SK-N-SH (cell line): ENCODE data around the gene WDR35.

Experiments used
- EZH2phosphoT487 ChIP-seq: fragments of 200-600 bp; sonication (generic); IDR thresholded peaks from 2 replicates; pipeline ENCODE4 v1.6.1; 2017; ENCODE audit warnings: low read depth, mixed run types, mild to moderate bottlenecking, antibody characterized with exemption, moderate library complexity, borderline replicate concordance
- FOXJ3 ChIP-seq: sonication (generic); formaldehyde crosslinking; IDR thresholded peaks from 2 replicates; pipeline ENCODE4 v1.5.1; 2020; ENCODE audit warnings: mild to moderate bottlenecking, missing genetic modification reagents
- FOXM1 ChIP-seq: IDR thresholded peaks from 2 replicates; pipeline ENCODE4 v1.4.0; 2012; ENCODE audit warnings: low read depth, mild to moderate bottlenecking
- GATA2 ChIP-seq: sonication (generic); formaldehyde crosslinking; IDR thresholded peaks from 2 replicates; pipeline ENCODE4 v1.5.0; 2020; ENCODE audit warnings: mild to moderate bottlenecking, missing genetic modification reagents
- SMC3 ChIP-seq: IDR thresholded peaks from 2 replicates; pipeline ENCODE4 v1.6.1; 2012; ENCODE audit warnings: low read depth, low read length, improper control_type of control experiment
- TCF12 ChIP-seq: IDR thresholded peaks from 2 replicates; pipeline ENCODE4 v1.4.0; 2012
- TF ChIP-seq, protein P1 (sequence below): fragments of 200-600 bp; sonication (generic); IDR thresholded peaks from 2 replicates; pipeline ENCODE4 v1.6.1; 2017; ENCODE audit warnings: antibody characterized with exemption, mild to moderate bottlenecking, moderate library complexity
- TF ChIP-seq, protein P2 (sequence below): fragments of 150-350 bp; IDR thresholded peaks from 2 replicates; pipeline ENCODE4 v1.6.1; 2016; ENCODE audit warnings: mild to moderate bottlenecking, low read depth, low read length
- TF ChIP-seq, protein P3 (sequence below): IDR thresholded peaks from 2 replicates; pipeline ENCODE4 v1.4.0; 2012; ENCODE audit warnings: low read depth
- TF ChIP-seq, protein P4 (sequence below): fragments of 150-350 bp; IDR thresholded peaks from 2 replicates; pipeline ENCODE4 v1.6.1; 2017; ENCODE audit warnings: antibody characterized with exemption, low read length, low read depth, borderline replicate concordance
- TF ChIP-seq, protein P5 (sequence below): IDR thresholded peaks from 2 replicates; pipeline ENCODE4 v1.6.1; 2012; ENCODE audit warnings: mild to moderate bottlenecking, low read depth, low read length, moderate library complexity

DNA sequence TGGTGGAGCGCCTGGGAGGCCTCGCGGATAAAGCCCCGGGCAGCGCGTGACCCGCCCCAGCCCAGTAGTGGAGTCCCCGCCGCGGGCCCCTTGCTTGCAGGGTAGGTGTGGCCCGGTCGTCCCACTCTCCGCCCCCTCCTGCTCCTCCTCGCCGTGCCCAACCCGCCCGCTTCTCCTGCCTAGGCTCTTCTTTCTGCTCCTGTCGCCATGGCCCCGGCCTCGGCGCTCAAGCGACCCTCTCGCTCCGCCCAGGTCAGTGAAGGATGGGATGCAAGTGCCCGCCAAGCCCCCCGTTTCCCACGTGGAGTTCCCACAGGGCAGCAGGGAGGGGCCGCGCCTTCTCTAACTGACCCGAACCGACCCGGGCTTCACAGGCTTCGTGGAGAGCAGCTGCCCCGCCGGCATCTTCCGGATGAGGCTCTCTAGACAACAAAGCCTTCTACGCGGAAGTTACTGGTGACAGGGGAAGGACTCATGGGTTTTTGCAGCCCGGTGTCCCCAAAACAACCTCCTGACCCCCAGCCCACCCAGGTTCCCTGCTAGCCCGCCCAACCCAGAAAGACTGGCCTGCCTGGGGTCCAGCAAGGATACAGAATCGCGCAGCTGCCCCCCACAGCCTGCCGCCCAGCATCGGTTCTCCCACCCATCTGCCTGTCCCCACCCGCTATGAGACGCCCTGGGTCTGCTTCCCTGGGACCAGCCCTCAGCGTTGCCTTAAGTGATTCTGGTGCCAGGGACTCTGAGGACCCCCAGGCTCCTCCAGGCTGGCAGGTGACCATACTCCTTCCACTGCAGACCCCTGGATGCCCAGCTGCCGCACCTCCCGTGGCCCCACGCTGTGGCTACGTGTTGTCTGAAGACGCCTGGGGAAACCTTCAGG, 121.0 kb downstream of the WDR35 start:
- TF ChIP-seq, protein P1, sequence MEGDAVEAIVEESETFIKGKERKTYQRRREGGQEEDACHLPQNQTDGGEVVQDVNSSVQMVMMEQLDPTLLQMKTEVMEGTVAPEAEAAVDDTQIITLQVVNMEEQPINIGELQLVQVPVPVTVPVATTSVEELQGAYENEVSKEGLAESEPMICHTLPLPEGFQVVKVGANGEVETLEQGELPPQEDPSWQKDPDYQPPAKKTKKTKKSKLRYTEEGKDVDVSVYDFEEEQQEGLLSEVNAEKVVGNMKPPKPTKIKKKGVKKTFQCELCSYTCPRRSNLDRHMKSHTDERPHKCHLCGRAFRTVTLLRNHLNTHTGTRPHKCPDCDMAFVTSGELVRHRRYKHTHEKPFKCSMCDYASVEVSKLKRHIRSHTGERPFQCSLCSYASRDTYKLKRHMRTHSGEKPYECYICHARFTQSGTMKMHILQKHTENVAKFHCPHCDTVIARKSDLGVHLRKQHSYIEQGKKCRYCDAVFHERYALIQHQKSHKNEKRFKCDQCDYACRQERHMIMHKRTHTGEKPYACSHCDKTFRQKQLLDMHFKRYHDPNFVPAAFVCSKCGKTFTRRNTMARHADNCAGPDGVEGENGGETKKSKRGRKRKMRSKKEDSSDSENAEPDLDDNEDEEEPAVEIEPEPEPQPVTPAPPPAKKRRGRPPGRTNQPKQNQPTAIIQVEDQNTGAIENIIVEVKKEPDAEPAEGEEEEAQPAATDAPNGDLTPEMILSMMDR, result no peak
- TF ChIP-seq EZH2phosphoT487, result no peak
- TF ChIP-seq SMC3, result no peak
- TF ChIP-seq GATA2 (CRISPR knock-in tag), result no peak
- TF ChIP-seq, protein P2, sequence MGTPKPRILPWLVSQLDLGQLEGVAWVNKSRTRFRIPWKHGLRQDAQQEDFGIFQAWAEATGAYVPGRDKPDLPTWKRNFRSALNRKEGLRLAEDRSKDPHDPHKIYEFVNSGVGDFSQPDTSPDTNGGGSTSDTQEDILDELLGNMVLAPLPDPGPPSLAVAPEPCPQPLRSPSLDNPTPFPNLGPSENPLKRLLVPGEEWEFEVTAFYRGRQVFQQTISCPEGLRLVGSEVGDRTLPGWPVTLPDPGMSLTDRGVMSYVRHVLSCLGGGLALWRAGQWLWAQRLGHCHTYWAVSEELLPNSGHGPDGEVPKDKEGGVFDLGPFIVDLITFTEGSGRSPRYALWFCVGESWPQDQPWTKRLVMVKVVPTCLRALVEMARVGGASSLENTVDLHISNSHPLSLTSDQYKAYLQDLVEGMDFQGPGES, result no peak
- TF ChIP-seq, protein P3, sequence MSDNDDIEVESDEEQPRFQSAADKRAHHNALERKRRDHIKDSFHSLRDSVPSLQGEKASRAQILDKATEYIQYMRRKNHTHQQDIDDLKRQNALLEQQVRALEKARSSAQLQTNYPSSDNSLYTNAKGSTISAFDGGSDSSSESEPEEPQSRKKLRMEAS, result no peak
- TF ChIP-seq, protein P4, sequence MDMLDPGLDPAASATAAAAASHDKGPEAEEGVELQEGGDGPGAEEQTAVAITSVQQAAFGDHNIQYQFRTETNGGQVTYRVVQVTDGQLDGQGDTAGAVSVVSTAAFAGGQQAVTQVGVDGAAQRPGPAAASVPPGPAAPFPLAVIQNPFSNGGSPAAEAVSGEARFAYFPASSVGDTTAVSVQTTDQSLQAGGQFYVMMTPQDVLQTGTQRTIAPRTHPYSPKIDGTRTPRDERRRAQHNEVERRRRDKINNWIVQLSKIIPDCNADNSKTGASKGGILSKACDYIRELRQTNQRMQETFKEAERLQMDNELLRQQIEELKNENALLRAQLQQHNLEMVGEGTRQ, result no peak
- no peak for TF ChIP-seq FOXJ3 (CRISPR knock-in tag)
- TF ChIP-seq FOXM1, result no peak
- no peak for TF ChIP-seq TCF12
- TF ChIP-seq, protein P5, sequence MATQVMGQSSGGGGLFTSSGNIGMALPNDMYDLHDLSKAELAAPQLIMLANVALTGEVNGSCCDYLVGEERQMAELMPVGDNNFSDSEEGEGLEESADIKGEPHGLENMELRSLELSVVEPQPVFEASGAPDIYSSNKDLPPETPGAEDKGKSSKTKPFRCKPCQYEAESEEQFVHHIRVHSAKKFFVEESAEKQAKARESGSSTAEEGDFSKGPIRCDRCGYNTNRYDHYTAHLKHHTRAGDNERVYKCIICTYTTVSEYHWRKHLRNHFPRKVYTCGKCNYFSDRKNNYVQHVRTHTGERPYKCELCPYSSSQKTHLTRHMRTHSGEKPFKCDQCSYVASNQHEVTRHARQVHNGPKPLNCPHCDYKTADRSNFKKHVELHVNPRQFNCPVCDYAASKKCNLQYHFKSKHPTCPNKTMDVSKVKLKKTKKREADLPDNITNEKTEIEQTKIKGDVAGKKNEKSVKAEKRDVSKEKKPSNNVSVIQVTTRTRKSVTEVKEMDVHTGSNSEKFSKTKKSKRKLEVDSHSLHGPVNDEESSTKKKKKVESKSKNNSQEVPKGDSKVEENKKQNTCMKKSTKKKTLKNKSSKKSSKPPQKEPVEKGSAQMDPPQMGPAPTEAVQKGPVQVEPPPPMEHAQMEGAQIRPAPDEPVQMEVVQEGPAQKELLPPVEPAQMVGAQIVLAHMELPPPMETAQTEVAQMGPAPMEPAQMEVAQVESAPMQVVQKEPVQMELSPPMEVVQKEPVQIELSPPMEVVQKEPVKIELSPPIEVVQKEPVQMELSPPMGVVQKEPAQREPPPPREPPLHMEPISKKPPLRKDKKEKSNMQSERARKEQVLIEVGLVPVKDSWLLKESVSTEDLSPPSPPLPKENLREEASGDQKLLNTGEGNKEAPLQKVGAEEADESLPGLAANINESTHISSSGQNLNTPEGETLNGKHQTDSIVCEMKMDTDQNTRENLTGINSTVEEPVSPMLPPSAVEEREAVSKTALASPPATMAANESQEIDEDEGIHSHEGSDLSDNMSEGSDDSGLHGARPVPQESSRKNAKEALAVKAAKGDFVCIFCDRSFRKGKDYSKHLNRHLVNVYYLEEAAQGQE, result no peak
